Heart left ventricle (tissue), 16 donors: ENCODE results near the gene SLC35A2. TPM values are rescaled to one million over a fixed set of nuclear protein-coding genes. Genes with fewer than 3 reads are reported as not detected.
"Not testable (repeated sequence)": the region's sequence is repeated elsewhere in the genome, so short reads cannot be mapped to it uniquely, and the experiment has no call there.

Experiments
- ATAC-seq, 4 donors: fragments of 200-7000 bp; cut with Tn5 transposase; one replicate each; pipeline ENCODE4 v1.9.1; 2020 to 2022; ENCODE audit warnings: moderate library complexity in 4 of 4, mild to moderate bottlenecking in 3 of 4, moderate number of reproducible peaks in 1 of 4
- DNase-seq, 5 donors: peaks; one replicate each; pipeline ENCODE4 v3.0.0-alpha.2; 2020
- H3K27ac ChIP-seq, 12 donors: fragments of 200-600 bp; sonication (generic) in 4 of 12; one replicate each; pipeline versions ENCODE4 v1.5.0 to v1.8.0; 2016 to 2022; ENCODE audit warnings: mild to moderate bottlenecking in 2 of 12
- H3K27me3 ChIP-seq, 9 donors: fragments of 200-600 bp; sonication (generic) in 2 of 9; one replicate each; pipeline versions ENCODE4 v1.5.1 to v1.8.0; 2016 to 2022; ENCODE audit warnings: mild to moderate bottlenecking in 3 of 9
- H3K36me3 ChIP-seq, 9 donors: fragments of 200-600 bp; sonication (generic) in 2 of 9; one replicate each; pipeline versions ENCODE4 v1.5.0 to v1.8.0; 2018 to 2022; ENCODE audit warnings: mild to moderate bottlenecking in 2 of 9
- H3K4me1 ChIP-seq, 12 donors: fragments of 200-600 bp; sonication (generic) in 4 of 12; one replicate each; pipeline versions ENCODE4 v1.5.0 to v1.8.0; 2016 to 2022; ENCODE audit warnings: mild to moderate bottlenecking in 3 of 12
- H3K4me3 ChIP-seq, 12 donors: fragments of 200-600 bp; sonication (generic) in 4 of 12; one replicate each; pipeline versions ENCODE4 v1.5.0 to v1.8.0; 2017 to 2022; ENCODE audit warnings: mild to moderate bottlenecking in 9 of 12, moderate library complexity in 4 of 12
- H3K9me3 ChIP-seq, 12 donors: fragments of 200-600 bp; sonication (generic) in 4 of 12; one replicate each; pipeline versions ENCODE4 v1.5.0 to v1.8.0; 2016 to 2022; ENCODE audit warnings: mild to moderate bottlenecking in 1 of 12
- POLR2A ChIP-seq, 2 donors: fragments of 450-650 bp; IDR thresholded peaks; one replicate each; pipeline ENCODE4 v1.6.1; 2017; ENCODE audit warnings: antibody characterized with exemption in 2 of 2, mild to moderate bottlenecking in 2 of 2, moderate library complexity in 2 of 2
- WGBS, 4 donors: extraction: QIAGEN DNeasy Blood & Tissue Kit in 2 of 4; methylation state at CpG; one replicate each; pipeline versions ENCODE4 v1.1.5 to v1.1.7; 2013 to 2018; 5-methylcytosine and 5-hydroxymethylcytosine counted together
- intact Hi-C, 10 donors: fragments of 100-400 bp; cut with DNase I; formaldehyde crosslinking; loops; one replicate each; pipeline versions ENCODE4 v1.11.1 to v1.14.2; 2022
- polyA plus RNA-seq, 2 donors: library from polyadenylated mRNA; stranded (reverse); fragments of 200-250 nt; gene quantifications; one replicate each; pipeline ENCODE4 v1.2.3, GENCODE V29; 2013
- total RNA-seq, 9 donors: library from RNA; depleted of rRNA in 2 of 9; stranded (reverse); fragments of >200 nt in 2 of 9; fragmentation: NEBNext Ultra II Directional in 3 of 9; extraction: Animal tissue kit (Norgen Biotek cat#: 25700) in 3 of 9; gene quantifications; one replicate each; pipeline versions ENCODE4 v1.1.0 to v1.2.4, GENCODE V29; 2016 to 2023
- TF ChIP-seq, protein P1 (sequence below), 12 donors: fragments of 200-600 bp; sonication (generic) in 4 of 12; IDR thresholded peaks; one replicate each; pipeline versions ENCODE4 v1.5.0 to v1.8.0; 2018 to 2022; ENCODE audit warnings: antibody characterized with exemption in 12 of 12, mild to moderate bottlenecking in 5 of 12
- donor health status: ischemic (EF 13 %, LVEDD 7.1; RV severe dilation, severe dysfunction).
- donor health status: healthy with polysubstance abuse.
- donor health status: DM: no; HTN: yes; CAD: no.
- donor health status: DM: no; HTN: no; CAD: no.
- donor health status: ischemic (EF 25% LVEDD 6.9; RV normal size, moderate dysfunction).
- donor health status: ischemic (EF 25% LVEDD 5.7; RV mildly dilated, moderate dysfunction).
- donor health status: healthy.
- donor health status: DM: yes; HTN: yes; CAD: no.
- donor health status: ischemic (EF 35%, LVEDD 5.7; RV mildly dilated, moderate dysfunction).
- donor health status: nonischemic (EF 11% LVEDD 7.7; RV severe dilation, severe dysfunction).
- donor health status: DM: yes; HTN: yes; CAD: no.
- donor health status: PGD.
- donor health status: ischemic (EF 29% LVEDD 5.4; RV normal size, mild dysfunction).
- donor health status: nonischemic (EF 23%, LVEDD 6.1; RV moderate dilation, normal function).

The SLC35A2 gene
- total and polyA plus RNA-seq, 11 donors = 6.1 to 28.5 (median 14.4) TPM

DNA sequence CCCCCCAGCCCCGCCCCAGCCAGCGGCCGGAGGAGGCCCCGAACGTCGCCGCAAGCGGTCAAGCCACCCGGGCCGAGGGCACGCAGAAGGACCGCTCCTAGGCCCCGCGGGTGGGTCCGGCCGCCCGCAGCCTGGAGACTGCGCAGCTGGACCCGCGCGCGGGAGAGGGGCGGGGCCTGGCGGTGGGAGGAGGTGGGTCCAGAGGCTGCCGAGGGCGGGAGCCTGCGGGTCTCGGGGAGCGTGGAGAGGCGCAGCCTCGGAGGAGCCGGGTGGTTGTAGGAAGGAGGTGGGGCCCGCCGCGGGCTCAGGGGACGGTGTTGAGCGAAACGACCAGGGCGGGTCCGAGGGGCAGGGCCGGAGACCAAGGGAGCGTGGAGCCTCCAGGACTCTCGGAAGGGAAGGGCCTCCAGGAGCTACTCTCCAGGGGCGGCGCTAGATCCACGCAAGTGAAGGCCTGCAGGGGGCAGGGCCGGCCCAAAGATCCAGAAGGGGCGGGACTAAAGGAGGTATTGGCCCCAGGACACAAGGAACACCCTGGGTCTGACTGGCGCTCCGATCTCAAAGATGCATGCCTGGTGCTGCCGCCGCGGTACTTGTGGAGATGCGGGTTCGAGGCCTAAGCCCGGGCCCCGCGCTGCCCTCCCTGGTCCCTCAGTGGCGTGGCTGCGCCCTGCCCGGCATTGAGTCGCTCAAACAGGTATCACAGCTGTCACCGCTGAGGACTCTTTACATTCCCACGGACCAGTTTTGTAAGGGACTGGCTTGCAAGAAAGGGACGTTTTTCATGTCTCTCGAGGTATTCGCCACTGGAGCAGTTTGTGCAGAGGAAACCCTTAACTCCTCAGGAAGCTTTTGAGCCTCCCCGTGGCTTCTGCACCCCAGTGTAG is 19.8 kb downstream of the SLC35A2 start:
- intact Hi-C loops = loop anchor here in 6 of 10 donors (5.0 to 10.0 kb wide), 4 partner anchors 87 to 197 kb away; partner anchors contain the start of genes HDAC6 (in 5 of the 6) and SUV39H1 (in 1 of the 6)
- no peaks in the 10 kb centered on the region for H3K9me3 ChIP-seq
- TF ChIP-seq, protein P1, sequence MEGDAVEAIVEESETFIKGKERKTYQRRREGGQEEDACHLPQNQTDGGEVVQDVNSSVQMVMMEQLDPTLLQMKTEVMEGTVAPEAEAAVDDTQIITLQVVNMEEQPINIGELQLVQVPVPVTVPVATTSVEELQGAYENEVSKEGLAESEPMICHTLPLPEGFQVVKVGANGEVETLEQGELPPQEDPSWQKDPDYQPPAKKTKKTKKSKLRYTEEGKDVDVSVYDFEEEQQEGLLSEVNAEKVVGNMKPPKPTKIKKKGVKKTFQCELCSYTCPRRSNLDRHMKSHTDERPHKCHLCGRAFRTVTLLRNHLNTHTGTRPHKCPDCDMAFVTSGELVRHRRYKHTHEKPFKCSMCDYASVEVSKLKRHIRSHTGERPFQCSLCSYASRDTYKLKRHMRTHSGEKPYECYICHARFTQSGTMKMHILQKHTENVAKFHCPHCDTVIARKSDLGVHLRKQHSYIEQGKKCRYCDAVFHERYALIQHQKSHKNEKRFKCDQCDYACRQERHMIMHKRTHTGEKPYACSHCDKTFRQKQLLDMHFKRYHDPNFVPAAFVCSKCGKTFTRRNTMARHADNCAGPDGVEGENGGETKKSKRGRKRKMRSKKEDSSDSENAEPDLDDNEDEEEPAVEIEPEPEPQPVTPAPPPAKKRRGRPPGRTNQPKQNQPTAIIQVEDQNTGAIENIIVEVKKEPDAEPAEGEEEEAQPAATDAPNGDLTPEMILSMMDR (IDR thresholded peaks at IDR 0.05) = peak; percentile 26 to 70 (median 49)
- peak in 1 of 2 donors; percentile 40 for TF ChIP-seq POLR2A (IDR thresholded peaks at IDR 0.05)
- H3K4me1 ChIP-seq = peaks cover 0 to 12% (median 5%) of the 10 kb centered on the region in 12 donors
- peaks cover 0 to 18% (median 4%) of the 10 kb centered on the region in 9 donors for H3K36me3 ChIP-seq
- H3K4me3 ChIP-seq = peak overlapping the region; percentile 17 to 82 (median 65)
- H3K27ac ChIP-seq = peak overlapping the region in 11 of 12 donors; percentile 19 to 83 (median 53)
- peak; percentile 90 to 97 (median 94) for ATAC-seq
- no peaks in the 10 kb centered on the region for H3K27me3 ChIP-seq
- WGBS, 4 donors = 2 to 52% (median 22%) methylated on average over 53 to 68 of the region's 68 CpGs
- DNase-seq = peak; percentile 81 to 91 (median 87)

DNA sequence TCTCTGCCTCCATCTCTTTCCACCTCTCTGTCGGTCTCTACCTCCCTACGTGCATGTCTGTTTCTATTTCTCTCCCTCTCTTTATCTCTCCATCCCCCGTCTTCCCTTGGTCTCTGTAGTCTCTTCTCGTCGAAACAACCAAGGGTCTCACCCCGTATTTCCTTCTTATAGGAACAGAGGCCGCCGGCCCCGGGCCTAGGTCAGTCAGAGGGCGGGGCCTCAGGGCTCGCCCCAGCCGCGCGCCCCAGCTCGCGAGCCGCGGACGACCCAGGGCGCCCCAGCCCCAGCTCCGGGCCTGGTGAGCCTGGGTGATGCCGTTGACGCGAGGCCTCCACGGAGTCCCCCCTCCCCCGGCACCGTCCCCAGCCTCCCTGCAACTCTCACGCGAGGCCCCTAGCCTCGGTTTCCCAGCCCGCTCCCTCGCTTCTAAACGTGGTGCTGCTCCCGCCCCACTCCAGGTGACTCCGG is 20.5 kb downstream of the SLC35A2 start:
- no peak for TF ChIP-seq POLR2A (IDR thresholded peaks at IDR 0.05)
- TF ChIP-seq, protein P1 (IDR thresholded peaks at IDR 0.05) = no peak
- H3K9me3 ChIP-seq = no peaks in the 10 kb centered on the region
- H3K27me3 ChIP-seq = no peaks in the 10 kb centered on the region
- peak overlapping the region in 11 of 12 donors; percentile 19 to 83 (median 53) for H3K27ac ChIP-seq
- peaks cover 0 to 18% (median 4%) of the 10 kb centered on the region in 9 donors for H3K36me3 ChIP-seq
- peaks cover 0 to 9% (median 2%) of the 10 kb centered on the region in 12 donors for H3K4me1 ChIP-seq
- DNase-seq = no peak
- WGBS, 4 donors = 1 to 47% (median 23%) methylated on average over 34 to 35 of the region's 35 CpGs
- intact Hi-C loops = loop anchor here in 6 of 10 donors (5.0 to 10.0 kb wide), 4 partner anchors 86 to 196 kb away; partner anchors contain the start of genes HDAC6 (in 5 of the 6) and SUV39H1 (in 1 of the 6)
- ATAC-seq = peak in 2 of 4 donors; percentile 46 to 50
- peak overlapping the region; percentile 17 to 82 (median 65) for H3K4me3 ChIP-seq

DNA sequence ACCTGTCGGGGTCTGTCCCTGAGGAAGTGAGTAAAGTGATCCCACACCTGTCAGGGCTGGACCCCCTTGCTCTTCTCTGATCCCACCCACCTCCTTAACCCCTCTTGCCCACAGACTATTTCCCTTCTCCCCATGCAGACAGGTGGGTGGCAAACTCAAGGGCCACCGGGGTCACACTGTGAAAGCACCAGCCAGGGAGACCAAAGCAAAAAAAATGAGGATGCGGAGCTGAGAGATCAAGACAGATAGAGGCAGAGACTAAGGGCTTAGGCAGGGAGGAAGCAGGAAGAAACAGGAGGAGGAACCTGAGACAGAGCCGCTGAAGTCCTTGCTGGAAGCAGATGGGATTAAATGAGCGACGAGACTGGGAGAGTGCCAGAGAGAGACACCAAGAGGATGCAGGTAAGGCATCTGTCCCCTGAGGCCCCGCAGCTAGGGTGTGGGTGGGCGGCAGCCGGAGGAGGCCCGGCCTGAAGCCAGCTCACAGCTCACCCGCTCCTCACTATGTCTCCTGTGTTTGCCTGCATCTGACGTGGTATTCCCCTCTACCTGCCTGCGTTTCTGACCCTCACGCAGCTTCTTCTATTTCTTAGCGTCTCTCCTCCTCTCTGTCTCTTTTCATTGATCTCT is 21.0 kb downstream of the SLC35A2 start:
- WGBS, 4 donors = 32 to 61% (median 46%) methylated on average over 15 of the region's 15 CpGs
- intact Hi-C loops = loop anchor here in 6 of 10 donors (5.0 to 10.0 kb wide), 4 partner anchors 86 to 196 kb away; partner anchors contain the start of genes HDAC6 (in 5 of the 6) and SUV39H1 (in 1 of the 6)

GRCh38 chrX:48886586-48886985 is 24.9 kb downstream of the SLC35A2 start:
- H3K27me3 ChIP-seq, H3K4me3 ChIP-seq, H3K9me3 ChIP-seq, H3K36me3 ChIP-seq, DNase-seq, H3K27ac ChIP-seq, intact Hi-C loops, H3K4me1 ChIP-seq, ATAC-seq: not testable (repeated sequence)
- 70 to 87% (median 77%) methylated on average over 4 to 5 of the region's 5 CpGs for WGBS, 4 donors

More for the DNA sequence above, 21.0 kb downstream of the SLC35A2 start:
- Histone ChIP-seq H3K4me1 (peaks cover 0 to 9% (median 2%) of the 10 kb centered on the region in 12 donors), H3K4me3 (peak overlapping the region in 9 of 12 donors; percentile 60 to 82 (median 66)), H3K27me3 (no peaks in the 10 kb centered on the region), H3K9me3 (no peaks in the 10 kb centered on the region), H3K36me3 (peaks cover 0 to 18% (median 4%) of the 10 kb centered on the region in 9 donors), H3K27ac (peak overlapping the region in 4 of 12 donors; percentile 42 to 83 (median 58))
- ATAC-seq (no peak), DNase-seq (no peak)
- TF ChIP-seq, protein P1 (IDR thresholded peaks at IDR 0.05) = no peak
- no peak for TF ChIP-seq POLR2A (IDR thresholded peaks at IDR 0.05)
